ENCODE data around the gene ZNF595.
"Not testable (repeated sequence)": the region's sequence is repeated elsewhere in the genome, so short reads cannot be mapped to it uniquely, and the experiment has no call there.

ZNF595 gene

DNA sequence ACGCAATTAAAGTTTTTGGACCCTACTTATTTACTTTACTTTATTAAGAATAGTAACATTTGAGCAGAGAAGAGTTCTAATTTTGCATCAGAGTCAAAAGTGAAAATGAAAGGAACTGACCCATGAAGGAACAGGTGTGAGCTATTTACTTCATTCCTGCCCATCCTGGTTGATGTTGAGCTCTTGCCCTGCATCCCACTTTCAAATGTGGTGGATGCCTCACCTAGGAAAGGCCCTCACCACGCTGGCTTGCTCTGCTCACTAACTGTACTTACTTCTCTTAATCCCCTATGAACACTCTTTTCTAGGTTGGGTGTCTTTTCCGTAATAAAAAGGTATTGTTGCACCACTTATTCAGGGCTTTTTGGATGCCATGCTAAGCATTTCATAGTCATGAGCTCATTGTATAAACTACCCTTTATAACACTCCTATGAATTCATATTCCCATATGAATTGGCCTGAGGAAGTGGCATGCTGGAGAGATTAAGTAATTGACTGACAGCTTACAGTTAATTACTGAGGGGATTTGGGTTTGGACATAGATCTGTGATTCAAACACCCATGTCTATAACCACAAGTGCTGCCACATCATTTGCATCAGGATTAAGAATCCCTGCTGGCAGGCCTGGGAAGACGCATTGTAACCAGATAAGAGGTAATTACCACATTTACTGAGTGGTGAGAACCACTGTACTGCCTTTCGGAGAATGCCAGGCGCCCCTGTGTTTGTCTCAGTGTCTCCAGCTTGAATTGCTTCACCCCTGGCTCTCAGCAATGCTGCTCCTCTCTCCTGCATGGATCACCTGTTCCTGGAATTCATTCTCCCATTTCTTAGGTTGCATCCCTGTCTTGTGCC is 16.3 kb upstream of the ZNF595 start:
- not testable (repeated sequence) for H3K36me3 ChIP-seq (ENCODE audit: control insufficient read depth in 1 of 2, insufficient read depth in 2 of 2, low read depth in 1 of 2, low read length in 2 of 2)
- 100% methylated on average over 1 of the region's 6 CpGs for WGBS

GRCh38 chr4:38202-38601 is 14.9 kb upstream of the ZNF595 start:
- not testable (repeated sequence) for H2BK120ac ChIP-seq (ENCODE audit: low read depth, low read length); H2BK12ac ChIP-seq (ENCODE audit: low read length in 2 of 2); DNase-seq; H3K4me2 ChIP-seq (ENCODE audit: low read length, poor library complexity, severe bottlenecking); H3K4ac ChIP-seq (ENCODE audit: low read depth in 1 of 2, low read length in 2 of 2); H3K14ac ChIP-seq (ENCODE audit: low read length in 2 of 2); H4K8ac ChIP-seq (ENCODE audit: low read length); H3K79me1 ChIP-seq (replicated peaks; ENCODE audit: low read length, poor library complexity, severe bottlenecking); H2AK5ac ChIP-seq (ENCODE audit: low read length, severe bottlenecking); H3K27me3 ChIP-seq (ENCODE audit: control insufficient read depth in 1 of 2, insufficient read depth in 1 of 2, low read length in 2 of 2); H2BK5ac ChIP-seq (ENCODE audit: low read depth, low read length, poor library complexity, severe bottlenecking); H3K36me3 ChIP-seq (ENCODE audit: control insufficient read depth in 1 of 2, insufficient read depth in 2 of 2, low read depth in 1 of 2, low read length in 2 of 2); H3K18ac ChIP-seq (ENCODE audit: low read depth in 1 of 2, low read length in 2 of 2); H3K4me1 ChIP-seq (ENCODE audit: control insufficient read depth, insufficient read depth, low read depth, low read length); H2BK15ac ChIP-seq (ENCODE audit: low read depth, poor library complexity, severe bottlenecking); H3K4me3 ChIP-seq (ENCODE audit: insufficient read depth in 1 of 2, low read depth in 1 of 2, low read length in 2 of 2); H3K27ac ChIP-seq (ENCODE audit: low read length, poor library complexity, severe bottlenecking); H3K23ac ChIP-seq (ENCODE audit: low read length in 2 of 2); H3K9me3 ChIP-seq (ENCODE audit: control insufficient read depth, low read length); H4K91ac ChIP-seq (ENCODE audit: low read length); H3K9ac ChIP-seq (ENCODE audit: low read length); H2AFZ ChIP-seq (ENCODE audit: low read depth, low read length)

More for the DNA sequence above, 16.3 kb upstream of the ZNF595 start:
- not testable (repeated sequence) for H2BK5ac ChIP-seq (ENCODE audit: low read depth, low read length, poor library complexity, severe bottlenecking); H3K4me3 ChIP-seq (ENCODE audit: insufficient read depth in 1 of 2, low read depth in 1 of 2, low read length in 2 of 2); H2BK120ac ChIP-seq (ENCODE audit: low read depth, low read length); H4K8ac ChIP-seq (ENCODE audit: low read length); H2BK15ac ChIP-seq (ENCODE audit: low read depth, poor library complexity, severe bottlenecking); H2AK5ac ChIP-seq (ENCODE audit: low read length, severe bottlenecking); DNase-seq; H3K18ac ChIP-seq (ENCODE audit: low read depth in 1 of 2, low read length in 2 of 2); H3K79me1 ChIP-seq (replicated peaks; ENCODE audit: low read length, poor library complexity, severe bottlenecking); H3K9ac ChIP-seq (ENCODE audit: low read length); H3K4ac ChIP-seq (ENCODE audit: low read depth in 1 of 2, low read length in 2 of 2); H3K4me1 ChIP-seq (ENCODE audit: control insufficient read depth, insufficient read depth, low read depth, low read length); H3K27ac ChIP-seq (ENCODE audit: low read length, poor library complexity, severe bottlenecking); H3K9me3 ChIP-seq (ENCODE audit: control insufficient read depth, low read length); H2BK12ac ChIP-seq (ENCODE audit: low read length in 2 of 2); H3K23ac ChIP-seq (ENCODE audit: low read length in 2 of 2); H2AFZ ChIP-seq (ENCODE audit: low read depth, low read length); H3K4me2 ChIP-seq (ENCODE audit: low read length, poor library complexity, severe bottlenecking); H4K91ac ChIP-seq (ENCODE audit: low read length); H3K27me3 ChIP-seq (ENCODE audit: control insufficient read depth in 1 of 2, insufficient read depth in 1 of 2, low read length in 2 of 2); H3K14ac ChIP-seq (ENCODE audit: low read length in 2 of 2)

DNA sequence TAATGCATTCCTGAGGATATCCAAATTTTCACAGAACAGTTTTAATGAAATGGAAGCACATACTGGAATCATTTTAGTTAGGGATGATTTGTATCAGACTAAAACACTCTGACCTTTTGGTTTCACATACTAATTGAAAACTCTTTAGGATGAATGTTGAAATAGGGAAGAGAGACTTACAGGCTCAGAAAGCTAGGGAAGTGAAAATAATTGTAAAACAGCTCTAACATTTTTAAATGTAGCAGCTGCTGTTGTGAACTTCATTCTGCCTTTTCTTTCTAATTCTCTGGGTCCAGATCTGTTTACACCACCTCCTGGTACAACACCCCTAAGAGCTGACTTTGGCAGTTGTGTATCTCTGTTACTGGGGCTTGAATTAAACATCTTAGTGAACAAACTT is 9.7 kb upstream of the ZNF595 start:
- not testable (repeated sequence) for H3K14ac ChIP-seq (ENCODE audit: low read length in 2 of 2); H3K9me3 ChIP-seq (ENCODE audit: control insufficient read depth, low read length); H3K4ac ChIP-seq (ENCODE audit: low read depth in 1 of 2, low read length in 2 of 2); H3K27me3 ChIP-seq (ENCODE audit: control insufficient read depth in 1 of 2, insufficient read depth in 1 of 2, low read length in 2 of 2); H4K8ac ChIP-seq (ENCODE audit: low read length); H2BK12ac ChIP-seq (ENCODE audit: low read length in 2 of 2); H2BK120ac ChIP-seq (ENCODE audit: low read depth, low read length); DNase-seq; H2AFZ ChIP-seq (ENCODE audit: low read depth, low read length); H4K91ac ChIP-seq (ENCODE audit: low read length); H3K4me3 ChIP-seq (ENCODE audit: insufficient read depth in 1 of 2, low read depth in 1 of 2, low read length in 2 of 2); H3K4me2 ChIP-seq (ENCODE audit: low read length, poor library complexity, severe bottlenecking); H2BK5ac ChIP-seq (ENCODE audit: low read depth, low read length, poor library complexity, severe bottlenecking); H3K4me1 ChIP-seq (ENCODE audit: control insufficient read depth, insufficient read depth, low read depth, low read length); H3K9ac ChIP-seq (ENCODE audit: low read length); H3K79me1 ChIP-seq (replicated peaks; ENCODE audit: low read length, poor library complexity, severe bottlenecking); H3K18ac ChIP-seq (ENCODE audit: low read depth in 1 of 2, low read length in 2 of 2); H3K36me3 ChIP-seq (ENCODE audit: control insufficient read depth in 1 of 2, insufficient read depth in 2 of 2, low read depth in 1 of 2, low read length in 2 of 2); H3K23ac ChIP-seq (ENCODE audit: low read length in 2 of 2); H3K27ac ChIP-seq (ENCODE audit: low read length, poor library complexity, severe bottlenecking); H2BK15ac ChIP-seq (ENCODE audit: low read depth, poor library complexity, severe bottlenecking); H2AK5ac ChIP-seq (ENCODE audit: low read length, severe bottlenecking)

GRCh38 chr4:51253-51652 is 1.9 kb upstream of the ZNF595 start:
- not testable (repeated sequence) for H2BK5ac ChIP-seq (ENCODE audit: low read depth, low read length, poor library complexity, severe bottlenecking); H3K18ac ChIP-seq (ENCODE audit: low read depth in 1 of 2, low read length in 2 of 2); H3K4ac ChIP-seq (ENCODE audit: low read depth in 1 of 2, low read length in 2 of 2); H2AK5ac ChIP-seq (ENCODE audit: low read length, severe bottlenecking); H4K8ac ChIP-seq (ENCODE audit: low read length); H4K91ac ChIP-seq (ENCODE audit: low read length); H3K23ac ChIP-seq (ENCODE audit: low read length in 2 of 2); H3K36me3 ChIP-seq (ENCODE audit: control insufficient read depth in 1 of 2, insufficient read depth in 2 of 2, low read depth in 1 of 2, low read length in 2 of 2); H3K4me2 ChIP-seq (ENCODE audit: low read length, poor library complexity, severe bottlenecking); H3K14ac ChIP-seq (ENCODE audit: low read length in 2 of 2); H3K27me3 ChIP-seq (ENCODE audit: control insufficient read depth in 1 of 2, insufficient read depth in 1 of 2, low read length in 2 of 2); H2BK12ac ChIP-seq (ENCODE audit: low read length in 2 of 2); H2BK120ac ChIP-seq (ENCODE audit: low read depth, low read length); H3K79me1 ChIP-seq (replicated peaks; ENCODE audit: low read length, poor library complexity, severe bottlenecking); H2AFZ ChIP-seq (ENCODE audit: low read depth, low read length); H3K9ac ChIP-seq (ENCODE audit: low read length); H3K9me3 ChIP-seq (ENCODE audit: control insufficient read depth, low read length); H2BK15ac ChIP-seq (ENCODE audit: low read depth, poor library complexity, severe bottlenecking); H3K4me1 ChIP-seq (ENCODE audit: control insufficient read depth, insufficient read depth, low read depth, low read length); H3K27ac ChIP-seq (ENCODE audit: low read length, poor library complexity, severe bottlenecking); DNase-seq; H3K4me3 ChIP-seq (ENCODE audit: insufficient read depth in 1 of 2, low read depth in 1 of 2, low read length in 2 of 2)
- 67% methylated on average over 1 of the region's 4 CpGs for WGBS

All from mesenchymal stem cell (in vitro differentiated cells and primary cell).